Measurements from ENCODE around the gene TRABD2B. TPM values are rescaled to one million over a fixed set of nuclear protein-coding genes. Genes with fewer than 3 reads are reported as not detected.

The TRABD2B gene
- total RNA-seq, 2 experiments from 2014 or later = not detected

GRCh38 chr1:47766832-47767740 lies 230.1 kb downstream of the TRABD2B start:
- DNase-seq = no peak
- CTCF ChIA-PET = no interaction called here
- POLR2A ChIA-PET = no interaction called here
- no peaks in the 10 kb centered on the region for H3K4me1 Mint-ChIP-seq (ENCODE audit: low read depth)
- H3K27ac Mint-ChIP-seq = no peak overlapping the region
- no peaks in the 10 kb centered on the region for H3K27me3 Mint-ChIP-seq (ENCODE audit: low read depth)
- H3K4me3 Mint-ChIP-seq = no peak overlapping the region
- ATAC-seq = no peak
- no peaks in the 10 kb centered on the region for H3K36me3 Mint-ChIP-seq (ENCODE audit: low read depth)
- H3K9me3 Mint-ChIP-seq (ENCODE audit: insufficient read depth) = no peaks in the 10 kb centered on the region

- Mint-ChIP-seq H3K9me3 (ENCODE audit: insufficient read depth) (no peaks in the 10 kb centered on the region), H3K4me1 (ENCODE audit: low read depth) (no peaks in the 10 kb centered on the region), H3K4me3 (no peak overlapping the region), H3K27me3 (ENCODE audit: low read depth) (peaks cover 4% of the 10 kb centered on the region), H3K27ac (no peak overlapping the region), H3K36me3 (ENCODE audit: low read depth) (no peaks in the 10 kb centered on the region)
- ATAC-seq (no peak), DNase-seq (no peak)
- ChIA-PET CTCF (no interaction called here), POLR2A (no interaction called here)
These were observed 231.3 kb downstream of the TRABD2B start for GRCh38 chr1:47765742-47766485.

GRCh38 chr1:47765236-47765635 lies 231.9 kb downstream of the TRABD2B start:
- H3K27me3 Mint-ChIP-seq (ENCODE audit: low read depth) = peaks cover 4% of the 10 kb centered on the region
- no peaks in the 10 kb centered on the region for H3K9me3 Mint-ChIP-seq (ENCODE audit: insufficient read depth)
- POLR2A ChIA-PET = no interaction called here
- DNase-seq (no peak), ATAC-seq (no peak)
- no peak overlapping the region for H3K27ac Mint-ChIP-seq
- H3K4me3 Mint-ChIP-seq = no peak overlapping the region
- no peaks in the 10 kb centered on the region for H3K36me3 Mint-ChIP-seq (ENCODE audit: low read depth)
- no peaks in the 10 kb centered on the region for H3K4me1 Mint-ChIP-seq (ENCODE audit: low read depth)
- CTCF ChIA-PET = no interaction called here

- H3K27ac Mint-ChIP-seq = no peak overlapping the region
- no peaks in the 10 kb centered on the region for H3K4me1 Mint-ChIP-seq (ENCODE audit: low read depth)
- ChIA-PET CTCF (interaction anchor here (1.3 kb wide), 1 partner anchor 39 kb away, joined by 4 read pairs; no protein-coding TSS in a partner anchor), POLR2A (no interaction called here)
- H3K4me3 Mint-ChIP-seq = no peak overlapping the region
- H3K36me3 Mint-ChIP-seq (ENCODE audit: low read depth) = no peaks in the 10 kb centered on the region
- H3K9me3 Mint-ChIP-seq (ENCODE audit: insufficient read depth) = no peaks in the 10 kb centered on the region
- DNase-seq (no peak), ATAC-seq (no peak)
- peaks cover 4% of the 10 kb centered on the region for H3K27me3 Mint-ChIP-seq (ENCODE audit: low read depth)
These were observed 232.6 kb downstream of the TRABD2B start for GRCh38 chr1:47764461-47765046.

- Mint-ChIP-seq H3K4me3 (no peak overlapping the region), H3K9me3 (ENCODE audit: insufficient read depth) (no peaks in the 10 kb centered on the region), H3K27ac (no peak overlapping the region), H3K36me3 (ENCODE audit: low read depth) (no peaks in the 10 kb centered on the region), H3K4me1 (ENCODE audit: low read depth) (no peaks in the 10 kb centered on the region), H3K27me3 (ENCODE audit: low read depth) (peaks cover 4% of the 10 kb centered on the region)
- DNase-seq (no peak), ATAC-seq (no peak)
- ChIA-PET CTCF (interaction anchor here (1.3 kb wide), 1 partner anchor 38 kb away, joined by 4 read pairs; no protein-coding TSS in a partner anchor), POLR2A (no interaction called here)
These were observed 233.5 kb downstream of the TRABD2B start for GRCh38 chr1:47763591-47764171.

- Mint-ChIP-seq H3K27ac (no peak overlapping the region), H3K9me3 (ENCODE audit: insufficient read depth) (no peaks in the 10 kb centered on the region), H3K36me3 (ENCODE audit: low read depth) (no peaks in the 10 kb centered on the region), H3K4me3 (no peak overlapping the region), H3K4me1 (ENCODE audit: low read depth) (no peaks in the 10 kb centered on the region), H3K27me3 (ENCODE audit: low read depth) (peaks cover 4% of the 10 kb centered on the region)
- ATAC-seq (no peak), DNase-seq (no peak)
- CTCF ChIA-PET = no interaction called here
- POLR2A ChIA-PET = no interaction called here
These were observed 235.2 kb downstream of the TRABD2B start for GRCh38 chr1:47761974-47762373.

- no peak overlapping the region for H3K4me3 Mint-ChIP-seq
- CTCF ChIA-PET = no interaction called here
- no peaks in the 10 kb centered on the region for H3K36me3 Mint-ChIP-seq (ENCODE audit: low read depth)
- POLR2A ChIA-PET = no interaction called here
- DNase-seq (no peak), ATAC-seq (no peak)
- peaks cover 4% of the 10 kb centered on the region for H3K27me3 Mint-ChIP-seq (ENCODE audit: low read depth)
- H3K9me3 Mint-ChIP-seq (ENCODE audit: insufficient read depth) = no peaks in the 10 kb centered on the region
- H3K4me1 Mint-ChIP-seq (ENCODE audit: low read depth) = no peaks in the 10 kb centered on the region
- H3K27ac Mint-ChIP-seq = no peak overlapping the region
These were observed 235.8 kb downstream of the TRABD2B start for GRCh38 chr1:47761201-47761930.

- CTCF ChIA-PET = no interaction called here
These were observed 237.1 kb downstream of the TRABD2B start for GRCh38 chr1:47759936-47760629.

GRCh38 chr1:47759251-47759935 lies 237.8 kb downstream of the TRABD2B start:
- Mint-ChIP-seq H3K4me1 (ENCODE audit: low read depth) (no peaks in the 10 kb centered on the region), H3K27me3 (ENCODE audit: low read depth) (peaks cover 4% of the 10 kb centered on the region), H3K36me3 (ENCODE audit: low read depth) (no peaks in the 10 kb centered on the region), H3K4me3 (no peak overlapping the region), H3K9me3 (ENCODE audit: insufficient read depth) (no peaks in the 10 kb centered on the region), H3K27ac (no peak overlapping the region)
- ATAC-seq (no peak), DNase-seq (no peak)
- CTCF ChIA-PET = no interaction called here
- POLR2A ChIA-PET = no interaction called here

More at GRCh38 chr1:47759936-47760629, 237.1 kb downstream of the TRABD2B start:
- DNase-seq = no peak
- ATAC-seq = no peak
- peaks cover 4% of the 10 kb centered on the region for H3K27me3 Mint-ChIP-seq (ENCODE audit: low read depth)
- no peaks in the 10 kb centered on the region for H3K9me3 Mint-ChIP-seq (ENCODE audit: insufficient read depth)
- no peaks in the 10 kb centered on the region for H3K4me1 Mint-ChIP-seq (ENCODE audit: low read depth)
- no peak overlapping the region for H3K4me3 Mint-ChIP-seq
- no peak overlapping the region for H3K27ac Mint-ChIP-seq
- H3K36me3 Mint-ChIP-seq (ENCODE audit: low read depth) = no peaks in the 10 kb centered on the region
- POLR2A ChIA-PET = no interaction called here

- CTCF ChIA-PET = no interaction called here
- Mint-ChIP-seq H3K27ac (no peak overlapping the region), H3K9me3 (ENCODE audit: insufficient read depth) (no peaks in the 10 kb centered on the region), H3K4me1 (ENCODE audit: low read depth) (no peaks in the 10 kb centered on the region), H3K36me3 (ENCODE audit: low read depth) (no peaks in the 10 kb centered on the region), H3K27me3 (ENCODE audit: low read depth) (peaks cover 4% of the 10 kb centered on the region), H3K4me3 (no peak overlapping the region)
- POLR2A ChIA-PET = no interaction called here
- no peak for ATAC-seq
- DNase-seq = no peak
These were observed 238.6 kb downstream of the TRABD2B start for GRCh38 chr1:47758341-47759250.
